Measurements from ENCODE around the gene TMPRSS6.

TMPRSS6 gene

DNA sequence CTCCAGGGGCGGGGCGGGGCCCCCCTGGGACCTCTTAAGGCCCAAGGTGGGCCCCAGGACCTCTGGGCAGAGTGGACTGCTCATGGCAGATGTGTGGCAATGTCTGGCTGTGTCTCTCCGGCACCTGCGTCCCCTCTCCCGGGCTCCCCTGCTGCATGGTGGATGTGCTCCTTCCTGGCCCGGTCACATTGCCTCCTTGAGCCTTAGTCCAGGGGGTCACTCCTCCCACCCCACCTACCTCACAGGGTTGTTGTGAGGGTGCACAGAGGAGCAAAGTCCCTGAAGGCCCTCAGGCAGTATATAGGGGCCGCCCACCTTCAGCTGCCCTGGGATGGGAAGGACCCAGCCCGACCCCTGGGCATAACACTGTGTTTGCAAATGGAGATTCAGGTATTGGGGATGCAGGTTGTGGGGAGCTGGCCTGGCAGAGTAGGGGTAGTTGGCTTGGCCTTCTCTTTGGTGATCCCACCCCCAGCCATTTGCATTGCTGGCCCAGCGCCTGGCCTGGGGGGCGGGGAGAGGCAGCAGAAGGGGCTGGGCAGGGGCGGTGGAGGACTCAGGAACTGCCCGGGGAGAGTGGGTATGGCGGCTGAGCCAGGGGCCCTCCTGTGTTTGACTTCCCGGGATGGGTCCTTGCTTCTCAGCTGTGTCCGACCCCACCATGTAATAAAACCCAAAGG is 46.7 kb downstream of the TMPRSS6 start:
- no peak for DNase-seq

DNA sequence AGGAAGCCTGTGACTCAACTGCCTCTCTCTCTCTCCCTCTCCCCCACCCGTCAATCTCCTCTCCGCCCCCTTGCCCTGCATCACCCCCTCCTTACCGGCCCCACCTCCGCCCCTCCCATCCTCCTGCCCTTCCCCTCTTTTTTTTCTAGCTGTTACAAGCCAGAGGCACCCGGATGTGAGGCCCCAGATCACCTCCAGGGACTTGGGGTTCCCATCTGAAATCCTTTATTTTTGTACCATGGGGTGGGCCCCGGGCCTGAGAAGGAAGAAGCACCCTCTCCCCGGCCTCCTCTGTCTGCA is 47.2 kb downstream of the TMPRSS6 start:
- DNase-seq: no peak

DNA sequence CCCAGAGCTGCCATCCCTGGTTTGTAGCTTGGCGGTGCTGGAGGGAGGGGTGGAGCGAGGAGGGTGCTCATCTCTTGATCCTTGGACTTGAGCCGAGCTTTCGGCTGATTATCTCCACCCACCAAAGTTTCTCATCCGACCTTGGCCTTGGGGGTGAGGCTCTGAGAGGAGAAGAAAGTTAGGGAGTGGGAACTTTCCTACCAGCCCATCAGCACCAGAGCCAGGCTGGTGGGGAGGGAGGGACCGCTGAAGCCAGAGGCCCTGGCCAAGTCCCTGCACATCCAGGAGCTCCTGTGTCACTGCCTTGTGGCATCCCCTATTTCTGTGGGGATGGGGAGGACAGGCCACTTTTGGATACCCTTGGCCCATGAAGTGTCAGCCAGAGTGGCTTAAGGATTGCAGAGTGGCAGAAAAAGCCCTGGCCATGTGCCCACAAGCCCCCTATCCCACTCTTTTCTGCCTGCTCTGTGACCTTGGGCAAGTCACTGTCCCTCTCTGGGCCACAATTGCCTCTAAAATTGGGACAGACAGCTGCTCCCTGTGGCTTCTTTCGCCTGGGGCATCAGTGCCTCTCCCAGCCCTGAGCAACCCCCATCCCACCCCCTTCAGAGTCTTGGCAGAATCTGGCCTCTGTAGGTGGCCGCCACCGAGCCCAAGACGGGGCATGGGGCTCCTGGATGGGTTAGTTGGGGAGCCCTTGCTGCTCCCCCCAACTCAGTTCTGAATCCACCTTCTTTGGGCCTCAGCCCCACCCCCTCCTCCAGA is 47.7 kb downstream of the TMPRSS6 start:
- DNase-seq: no peak

DNA sequence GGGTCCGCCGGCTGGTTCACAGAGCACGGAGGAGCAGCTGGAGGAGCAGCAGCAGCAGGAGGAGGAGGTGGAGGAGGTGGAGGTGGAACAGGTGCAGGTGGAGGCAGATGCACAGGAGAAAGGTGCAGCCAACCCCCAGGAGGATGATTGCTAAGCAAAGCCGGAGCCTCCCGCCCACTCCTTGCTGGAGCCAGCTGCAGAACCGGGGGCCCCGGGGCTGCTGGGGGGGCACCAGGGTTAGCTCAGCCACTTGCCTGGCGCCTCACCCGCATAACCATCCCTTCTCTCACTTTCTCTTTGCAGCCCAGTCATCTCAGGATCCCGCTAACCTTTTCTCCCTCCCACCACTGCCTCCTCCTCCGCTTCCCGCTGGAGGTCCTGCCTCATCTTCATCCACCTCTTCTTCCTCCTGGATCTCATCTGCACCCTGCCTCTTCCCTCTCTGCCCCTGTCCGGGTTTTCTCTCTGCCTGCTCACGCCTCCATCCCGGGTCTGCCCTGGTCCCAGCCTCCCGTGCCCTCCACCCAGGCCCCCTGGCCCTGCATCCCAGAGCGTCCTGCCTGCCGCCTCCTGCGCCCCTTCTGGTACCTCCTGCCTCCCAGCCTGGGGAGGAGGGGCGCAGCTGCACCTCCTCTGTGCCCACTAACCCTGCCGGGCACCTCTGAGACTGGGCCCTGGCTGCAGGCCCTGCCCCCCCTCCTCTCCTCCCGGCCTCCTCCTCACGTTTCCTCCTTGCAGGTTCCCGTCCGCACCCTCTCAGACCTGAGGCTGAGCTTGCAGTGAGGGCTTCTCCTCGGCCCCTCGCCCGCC is 48.5 kb downstream of the TMPRSS6 start:
- DNase-seq: no peak

DNA sequence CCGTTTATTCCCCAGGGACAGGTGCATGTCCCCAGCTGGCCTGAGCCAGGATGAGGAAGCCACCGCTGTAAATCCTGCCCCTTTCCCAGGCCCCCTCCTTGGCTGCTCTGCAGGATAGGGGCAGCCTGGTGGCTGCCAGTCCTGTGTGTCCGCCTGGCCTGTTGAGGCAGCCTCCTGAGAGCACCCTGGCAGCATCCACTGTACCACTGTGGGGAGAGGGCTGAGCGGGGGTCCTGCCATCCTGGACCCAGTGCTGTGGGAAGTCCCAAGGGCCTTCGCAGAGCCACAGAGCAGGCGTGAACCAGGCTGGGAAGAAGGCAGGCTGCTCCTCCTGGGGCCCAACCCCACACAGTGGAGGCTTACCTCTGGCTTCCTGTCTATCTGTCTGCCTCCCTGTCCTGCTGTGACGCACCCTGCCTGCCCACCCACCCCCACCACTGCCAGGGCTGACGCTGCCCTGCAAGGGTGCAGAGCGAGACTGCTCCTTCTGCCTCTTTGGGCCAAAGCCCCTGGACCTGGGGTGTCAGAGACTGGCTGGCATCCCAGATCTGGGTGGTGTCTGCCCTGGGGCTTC is 49.5 kb downstream of the TMPRSS6 start:
- DNase-seq: no peak

DNA sequence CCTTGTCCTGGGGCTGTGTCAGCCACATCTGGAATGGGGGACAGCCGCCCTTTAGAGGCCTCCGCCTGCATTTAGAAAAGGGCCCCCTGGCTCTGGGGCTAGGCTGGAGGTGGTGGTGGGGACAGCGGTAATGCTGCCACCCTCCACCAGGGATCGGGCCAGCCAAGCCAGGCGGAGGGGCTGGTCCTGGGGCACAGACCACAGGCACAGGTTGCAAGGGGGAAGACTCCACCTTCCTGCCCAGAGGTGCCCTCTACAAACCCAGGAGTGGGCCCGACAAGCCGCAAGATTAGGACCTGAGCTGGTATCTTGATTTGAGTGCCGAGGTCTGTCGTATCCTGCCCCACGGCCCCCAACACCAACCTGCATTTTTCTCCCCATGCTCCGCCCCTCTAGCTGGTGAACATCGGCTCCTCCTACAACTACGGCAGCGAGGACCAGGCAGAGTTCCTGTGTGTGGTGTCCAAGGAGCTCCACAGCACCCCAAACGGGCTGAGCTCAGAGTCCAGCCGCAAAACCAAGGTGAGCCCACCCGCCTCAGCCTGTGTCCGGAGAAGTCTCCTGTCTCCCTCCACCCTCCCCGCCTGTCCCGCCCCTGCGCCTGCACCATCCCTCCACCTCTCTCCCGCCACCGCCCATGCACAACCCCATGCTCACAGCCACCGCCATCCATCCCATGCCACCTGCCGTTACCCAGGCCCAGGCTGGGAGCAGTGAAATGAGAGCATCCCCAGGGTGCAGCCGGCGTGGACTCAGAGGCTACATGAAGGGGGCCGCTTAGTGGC is 50.4 kb downstream of the TMPRSS6 start:
- no peak for DNase-seq

DNA sequence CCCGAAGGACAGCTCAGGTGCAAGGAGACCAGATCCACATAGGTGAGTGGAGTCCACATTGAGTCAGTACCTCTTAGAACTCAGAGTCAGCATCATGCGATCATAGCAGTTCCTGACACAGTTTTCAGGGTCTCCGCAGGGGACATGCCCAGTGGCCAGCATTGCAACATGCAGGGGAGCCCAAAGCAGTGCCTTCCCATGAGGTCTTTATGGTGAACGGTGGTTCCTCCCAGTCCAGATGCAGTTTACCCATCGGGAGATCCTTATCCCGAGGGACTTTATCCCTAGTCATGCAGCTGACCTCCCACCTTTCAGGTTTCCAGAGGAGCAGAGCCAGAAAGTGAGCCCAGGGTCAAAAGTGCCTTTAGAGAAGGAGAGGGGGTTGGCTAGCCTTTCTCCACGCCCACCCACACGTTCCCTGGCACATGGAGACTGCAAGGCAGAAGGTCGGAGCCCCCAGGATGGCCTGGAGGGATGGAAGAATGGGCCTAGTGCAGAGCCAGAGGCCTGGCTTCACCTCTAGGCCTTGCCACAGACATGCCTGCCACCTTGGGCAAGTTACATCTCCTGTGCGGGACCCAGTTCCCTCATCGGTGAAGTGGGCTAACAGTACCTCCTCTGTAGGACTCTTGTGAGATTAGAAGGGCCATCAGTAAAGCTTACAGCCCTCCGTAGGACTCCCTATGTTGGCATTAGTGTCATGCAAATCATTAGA is 51.6 kb downstream of the TMPRSS6 start:
- no peak for DNase-seq

DNA sequence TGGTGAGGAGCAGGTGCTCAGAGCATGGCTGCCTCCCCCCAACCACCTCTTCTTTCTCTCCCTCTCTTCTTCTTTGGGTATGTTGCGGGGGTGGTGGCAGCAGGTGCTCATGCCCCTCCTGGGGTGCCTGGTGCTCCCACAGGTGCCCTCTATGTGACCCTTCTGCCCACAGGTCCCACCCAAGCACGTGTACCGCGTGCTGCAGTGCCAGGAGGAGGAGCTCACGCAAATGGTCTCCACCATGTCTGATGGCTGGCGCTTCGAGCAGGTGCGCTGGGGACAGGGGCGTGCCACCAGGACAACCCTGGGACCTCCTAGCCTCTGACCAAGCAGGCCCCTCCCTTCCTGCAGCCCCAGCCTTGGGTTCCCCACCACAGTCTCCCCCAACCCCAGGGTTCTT is 52.3 kb downstream of the TMPRSS6 start:
- DNase-seq: no peak

DNA sequence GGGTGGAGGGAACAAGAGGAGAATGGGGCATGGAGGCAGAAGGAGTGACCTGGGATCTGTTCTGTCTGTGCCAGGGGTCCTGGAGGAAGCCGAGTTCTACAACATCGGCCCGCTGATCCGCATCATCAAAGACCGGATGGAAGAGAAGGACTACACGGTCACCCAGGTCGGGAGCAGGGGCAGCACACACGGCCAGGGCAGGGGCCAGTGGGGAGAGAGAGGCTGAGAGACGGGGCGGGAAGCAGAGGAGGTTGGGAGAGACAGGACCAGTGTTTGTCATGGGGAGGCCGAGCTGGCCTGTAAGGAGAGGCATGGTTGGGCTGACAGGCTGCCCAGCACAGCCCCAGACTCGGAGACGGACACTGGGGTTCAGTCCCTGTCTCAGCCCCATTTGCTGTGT is 53.3 kb downstream of the TMPRSS6 start:
- DNase-seq: no peak

DNA sequence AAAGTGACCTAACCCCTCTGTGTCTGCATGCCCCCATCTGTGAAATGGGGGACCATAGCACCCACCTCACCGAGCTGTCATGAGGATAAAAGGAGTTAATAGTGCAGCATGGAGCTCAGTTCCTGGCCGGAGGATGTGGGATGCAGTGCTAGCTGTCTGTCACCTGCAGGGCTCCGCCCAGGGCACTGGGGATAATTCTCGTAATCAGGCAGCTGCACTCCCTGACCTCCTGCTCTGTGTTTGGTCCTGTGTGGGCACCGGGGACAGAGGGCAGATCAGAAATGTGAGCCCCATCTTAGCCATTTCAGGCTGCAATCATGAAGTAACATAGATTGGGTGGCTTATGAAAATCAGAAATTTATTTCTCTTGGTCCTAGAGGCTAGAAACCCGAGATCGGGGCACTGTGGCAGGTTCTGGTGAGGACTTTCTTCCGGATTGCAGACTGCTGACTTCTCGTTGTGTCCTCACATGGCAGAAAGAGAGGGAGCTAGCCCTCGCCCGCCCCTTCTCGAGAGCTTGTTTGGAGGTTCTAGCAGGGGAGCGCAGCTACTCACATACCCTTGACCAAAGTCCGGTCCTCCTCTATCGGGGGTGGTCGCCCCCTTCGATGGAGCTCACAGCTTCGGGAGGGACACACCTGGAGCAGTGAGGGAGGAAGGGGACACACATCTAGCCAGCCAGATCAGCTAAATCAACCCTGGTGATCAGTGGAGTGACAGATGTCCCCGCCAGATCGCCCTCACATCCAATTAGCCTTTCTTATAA is 54.7 kb downstream of the TMPRSS6 start:
- DNase-seq: no peak

DNA sequence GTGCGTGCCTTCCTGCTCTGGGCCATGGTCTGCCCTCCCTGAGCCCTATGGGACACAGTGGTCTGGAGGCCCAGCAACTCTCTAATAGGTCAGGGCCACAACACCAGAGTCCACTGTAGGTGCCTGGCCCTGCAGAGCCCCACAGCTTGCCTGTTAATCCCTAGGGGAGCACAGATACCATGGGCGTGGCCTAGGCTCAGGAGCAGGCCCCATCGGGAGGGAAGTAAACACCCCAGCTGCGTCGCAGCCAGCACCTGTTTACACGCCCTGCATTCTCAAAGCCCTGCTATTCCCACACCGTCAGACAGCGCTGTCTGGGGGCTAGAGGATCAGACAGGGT is 55.5 kb downstream of the TMPRSS6 start:
- no peak for DNase-seq

DNA sequence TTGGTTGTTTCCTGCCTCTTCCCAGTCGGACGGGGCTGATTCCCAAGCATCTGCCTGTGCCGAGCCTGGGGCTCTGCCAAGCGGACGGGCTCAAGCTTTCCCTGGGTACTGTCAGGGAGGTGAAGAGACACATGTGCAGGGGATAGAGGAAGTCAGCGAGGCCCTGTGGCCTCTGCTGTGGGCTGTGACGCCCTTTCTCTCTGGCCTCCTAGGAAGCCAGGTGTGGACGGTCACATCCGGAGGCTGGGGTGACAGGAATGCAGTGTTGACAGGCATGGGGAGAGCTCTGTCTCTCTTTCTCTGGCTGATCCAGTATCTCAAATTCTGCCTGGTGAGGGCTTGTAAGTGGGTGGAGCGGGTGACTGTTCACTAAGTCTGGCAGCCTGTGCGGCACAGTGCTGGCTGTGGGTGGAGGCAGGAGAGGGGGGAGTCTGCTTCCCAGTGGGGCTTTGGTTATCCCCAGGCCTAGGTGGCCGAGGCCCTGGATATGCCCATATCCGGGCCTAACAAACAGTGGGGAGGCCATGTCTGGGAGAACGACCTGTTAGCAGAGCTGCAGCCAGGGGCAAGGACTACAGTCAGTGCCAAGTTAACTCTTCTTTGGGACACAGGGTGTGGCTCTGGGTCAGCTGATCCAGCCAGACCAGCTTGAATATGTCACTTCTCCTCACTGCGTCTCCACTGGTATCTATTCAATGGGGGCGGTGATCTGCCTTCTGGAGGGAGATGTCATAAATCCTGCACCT is 56.0 kb downstream of the TMPRSS6 start:
- DNase-seq: no peak

DNA sequence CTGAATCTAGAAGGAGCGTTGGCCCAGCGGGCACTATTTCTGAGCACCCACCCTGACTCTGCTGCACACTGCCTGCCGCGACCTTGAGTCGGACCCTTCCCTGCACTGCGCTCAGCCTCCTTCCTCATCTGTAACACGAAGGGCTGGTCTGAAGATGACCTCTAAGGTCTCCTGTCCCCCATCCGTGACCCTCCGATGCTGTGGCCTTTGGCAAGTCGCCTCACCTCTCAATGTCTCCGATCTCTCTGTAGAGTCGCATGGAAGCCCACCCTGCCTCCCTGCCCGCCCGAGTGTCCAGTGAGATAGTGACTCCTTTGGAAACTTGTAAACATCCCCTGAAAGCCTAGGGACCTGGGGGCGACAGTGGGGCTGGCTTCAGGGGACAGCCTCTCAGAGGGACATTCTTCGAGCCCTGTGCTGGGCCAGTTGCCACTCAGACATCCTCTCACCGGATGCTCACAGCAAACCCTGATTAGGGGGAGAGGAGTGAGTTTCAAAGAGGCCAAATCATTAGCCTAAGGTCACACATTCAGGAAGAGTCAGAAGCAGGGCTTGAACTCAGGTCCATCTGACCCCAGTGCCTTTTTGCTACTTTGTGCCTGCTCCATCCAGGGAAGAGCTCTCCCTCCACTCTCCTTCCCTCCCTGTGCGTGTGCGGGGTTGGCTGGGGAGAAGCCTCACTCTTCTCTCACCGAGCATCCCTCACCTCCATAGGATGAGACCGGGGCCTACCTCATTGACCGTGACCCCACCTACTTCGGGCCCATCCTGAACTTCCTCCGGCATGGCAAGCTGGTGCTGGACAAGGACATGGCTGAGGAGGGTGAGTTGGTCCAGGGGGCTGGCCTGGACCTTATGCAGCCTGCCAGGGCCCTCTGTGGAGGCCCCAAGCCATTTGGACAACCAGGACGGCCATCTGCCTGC is 56.9 kb downstream of the TMPRSS6 start:
- no peak for DNase-seq

DNA sequence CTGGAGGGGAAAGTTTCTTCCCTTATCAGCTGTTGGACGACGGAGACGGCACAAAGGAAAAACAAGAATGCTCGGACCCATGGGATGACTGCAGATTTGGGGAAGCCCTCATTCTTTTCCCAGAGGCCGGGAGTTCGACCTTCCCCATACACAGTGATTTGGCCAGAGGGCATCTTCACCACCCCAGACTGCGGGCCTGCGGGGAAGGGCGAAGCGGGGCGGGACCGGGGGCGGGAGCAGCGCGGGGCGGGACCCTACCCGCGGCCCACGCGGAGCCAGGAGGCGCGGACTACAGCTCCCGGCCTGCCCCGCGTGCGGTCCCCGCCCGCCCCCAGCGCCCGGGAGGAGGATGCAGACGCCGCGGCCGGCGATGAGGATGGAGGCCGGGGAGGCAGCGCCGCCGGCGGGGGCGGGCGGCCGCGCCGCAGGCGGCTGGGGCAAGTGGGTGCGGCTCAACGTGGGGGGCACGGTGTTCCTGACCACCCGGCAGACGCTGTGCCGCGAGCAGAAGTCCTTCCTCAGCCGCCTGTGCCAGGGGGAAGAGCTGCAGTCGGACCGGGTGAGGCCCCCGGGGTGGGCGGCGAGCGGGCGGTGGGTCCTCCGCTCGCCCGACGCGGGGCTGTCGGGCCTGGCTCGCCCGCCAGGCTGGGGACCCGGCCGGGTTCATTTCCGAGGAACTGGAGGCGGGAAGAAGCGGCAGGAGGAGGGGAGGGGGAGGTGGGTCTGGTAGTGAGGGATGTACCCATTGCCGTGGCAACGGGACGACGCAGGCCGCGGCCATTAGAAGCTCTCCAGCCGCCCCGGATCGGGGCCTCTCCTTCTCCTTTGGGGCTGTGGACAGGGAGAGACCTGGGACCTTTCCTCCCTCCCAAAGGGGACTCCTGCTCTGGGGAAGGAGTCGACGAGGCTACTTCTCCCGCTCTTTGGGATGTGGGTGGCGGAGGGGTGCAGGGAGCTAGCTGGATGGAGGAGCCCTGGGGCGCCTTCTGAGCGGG is 57.8 kb downstream of the TMPRSS6 start, which contains the start of gene KCTD17:
Gene KCTD17, plus strand, starts transcription at position 352 of the 995 bp plus-strand sequence. Its CDS starts 19 bp downstream, at position 371.
- no peak for DNase-seq

DNA sequence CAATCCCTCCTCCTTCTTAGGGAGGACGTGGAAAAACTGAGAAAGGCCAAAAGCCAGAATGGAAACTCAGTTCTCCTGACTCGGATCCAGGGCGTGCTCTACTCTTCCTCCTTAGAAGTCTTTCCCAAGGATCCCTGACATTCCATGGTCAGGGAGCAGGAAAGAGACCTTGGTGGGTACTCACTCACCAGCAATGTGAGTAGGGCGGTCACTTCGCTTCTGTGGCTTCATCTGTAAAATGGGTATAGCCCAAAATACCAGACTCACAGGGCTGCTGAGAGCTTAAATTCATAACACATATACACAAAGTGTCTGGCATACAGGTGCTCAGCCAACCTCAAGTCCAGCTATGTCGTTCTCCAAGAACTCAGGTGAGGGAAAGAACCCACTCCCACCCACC is 58.6 kb downstream of the TMPRSS6 start:
- no peak for DNase-seq

DNA sequence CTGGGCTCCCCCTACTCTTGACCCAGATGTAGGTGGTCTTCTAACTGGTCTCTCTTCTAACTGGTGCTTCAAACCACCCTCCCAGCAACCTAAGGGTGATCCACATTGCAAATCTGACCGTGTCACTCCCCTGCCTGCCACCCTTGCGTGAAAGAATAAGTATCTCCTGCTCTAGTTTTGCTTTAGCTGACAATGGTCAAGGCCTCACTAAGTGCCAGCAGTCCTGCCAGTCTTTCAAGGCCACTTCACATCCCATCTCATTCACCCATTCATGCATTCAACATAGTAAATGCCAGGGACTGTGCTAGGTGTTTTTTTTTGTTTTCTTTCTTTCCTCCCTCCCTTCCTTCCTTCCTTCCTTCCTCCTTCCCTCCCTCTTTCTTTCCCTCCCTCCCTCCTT is 60.3 kb downstream of the TMPRSS6 start:
- no peak for DNase-seq

DNA sequence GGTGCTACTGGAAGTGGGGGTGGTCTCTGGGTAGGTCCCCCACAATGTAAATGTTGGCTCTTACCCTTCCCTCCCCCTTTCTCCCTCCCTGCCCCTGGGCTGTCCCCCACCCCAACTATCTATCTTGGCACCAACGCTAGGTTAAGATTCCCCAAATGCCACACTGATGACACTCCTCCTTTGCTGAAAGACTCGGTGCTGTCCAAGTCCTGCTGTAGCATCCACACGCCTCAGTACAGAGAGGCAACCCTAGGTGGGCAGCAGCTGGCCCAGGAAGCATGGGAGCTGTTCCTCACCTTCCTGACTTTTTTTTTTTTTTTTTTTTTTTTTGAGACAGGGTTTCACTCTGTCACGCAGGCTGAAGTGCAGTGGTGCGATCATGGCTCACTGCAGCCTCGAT is 61.4 kb downstream of the TMPRSS6 start:
- DNase-seq: no peak

DNA sequence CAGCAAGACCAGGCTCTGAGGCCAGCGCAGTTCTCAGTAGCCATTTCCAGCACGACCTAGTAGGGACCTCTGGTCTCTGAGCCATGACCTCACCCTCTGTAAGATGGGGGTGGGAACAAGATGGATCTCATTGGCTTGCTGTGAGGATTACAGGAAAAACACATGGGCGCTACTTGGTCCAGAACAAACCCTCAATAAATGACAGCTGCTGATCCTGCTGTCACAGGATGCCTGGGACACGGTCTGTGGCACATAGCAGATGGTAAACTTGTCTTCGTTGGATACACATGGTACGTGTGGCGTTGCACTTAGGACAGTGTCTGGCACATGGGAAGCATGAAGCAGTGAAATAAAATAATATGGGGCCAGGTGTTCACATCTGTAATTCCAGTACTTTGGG is 62.5 kb downstream of the TMPRSS6 start:
- no peak for DNase-seq
